Chondrocyte (in vitro differentiated cells): ENCODE data around the gene EML4. TPM values are rescaled to one million over a fixed set of nuclear protein-coding genes. Genes with fewer than 3 reads are reported as not detected.

Experiments
- DNase-seq: peaks from one replicate; pipeline ENCODE4 v3.0.0; 2021; ENCODE audit warnings: mixed read lengths, low spot score
- H3K27ac Mint-ChIP-seq: one replicate; pipeline ENCODE4 v1.8.0; 2021; ENCODE audit warnings: mild to moderate bottlenecking, moderate library complexity, mixed read lengths; ENCODE audit not compliant: unreplicated experiment
- H3K27me3 Mint-ChIP-seq: 2 replicates; pipeline ENCODE4 v1.8.0; 2021; ENCODE audit warnings: low read depth, mixed read lengths
- H3K36me3 Mint-ChIP-seq: 2 replicates; pipeline ENCODE4 v1.8.0; 2021; ENCODE audit warnings: low read depth, mixed read lengths
- H3K4me1 Mint-ChIP-seq: 2 replicates; pipeline ENCODE4 v1.8.0; 2021; ENCODE audit warnings: low read depth, mild to moderate bottlenecking, mixed read lengths
- H3K4me3 Mint-ChIP-seq: one replicate; pipeline ENCODE4 v1.8.0; 2021; ENCODE audit warnings: mild to moderate bottlenecking, moderate library complexity, mixed read lengths; ENCODE audit not compliant: unreplicated experiment
- H3K9me3 Mint-ChIP-seq: 2 replicates; pipeline ENCODE4 v1.8.0; 2021; ENCODE audit warnings: low read depth, mixed read lengths
- total RNA-seq: library from RNA; stranded (reverse); gene quantifications from 3 replicates; pipeline ENCODE4 v1.2.1, GENCODE V29; 2021
- TF ChIP-seq, protein P1 (sequence below): fragments of 200-600 bp; sonication (generic); IDR thresholded peaks from 2 replicates; pipeline ENCODE4 v1.5.0; 2021; ENCODE audit warnings: antibody characterized with exemption, mild to moderate bottlenecking, moderate library complexity

The EML4 gene
- total RNA-seq, 1 donor from 2014 or later, result 50.0 TPM

DNA sequence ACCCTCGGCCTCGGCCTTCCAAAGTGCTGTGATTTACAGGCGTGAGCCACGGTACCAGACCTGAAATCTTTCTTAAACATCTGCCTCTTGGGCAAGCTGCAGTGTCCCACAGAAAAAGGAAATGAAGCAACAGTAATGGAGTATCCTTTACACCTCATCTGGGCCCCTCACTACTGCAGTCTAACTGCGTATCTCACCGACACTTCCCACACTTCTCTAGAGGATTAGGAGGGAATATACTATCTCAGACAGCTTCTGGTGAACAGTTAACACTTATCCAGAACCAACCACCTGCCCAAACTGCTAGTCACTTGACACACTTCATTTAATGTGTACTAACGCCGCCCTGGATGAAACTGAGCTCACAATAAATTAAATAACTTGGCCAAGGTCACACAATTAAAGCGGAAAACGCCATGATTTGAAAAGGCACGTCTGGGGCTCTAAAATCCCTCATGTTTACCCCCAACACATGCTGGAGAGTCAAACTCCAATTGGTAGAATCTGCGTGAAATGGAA lies 190.9 kb downstream of the EML4 start:
- TF ChIP-seq, protein P1, sequence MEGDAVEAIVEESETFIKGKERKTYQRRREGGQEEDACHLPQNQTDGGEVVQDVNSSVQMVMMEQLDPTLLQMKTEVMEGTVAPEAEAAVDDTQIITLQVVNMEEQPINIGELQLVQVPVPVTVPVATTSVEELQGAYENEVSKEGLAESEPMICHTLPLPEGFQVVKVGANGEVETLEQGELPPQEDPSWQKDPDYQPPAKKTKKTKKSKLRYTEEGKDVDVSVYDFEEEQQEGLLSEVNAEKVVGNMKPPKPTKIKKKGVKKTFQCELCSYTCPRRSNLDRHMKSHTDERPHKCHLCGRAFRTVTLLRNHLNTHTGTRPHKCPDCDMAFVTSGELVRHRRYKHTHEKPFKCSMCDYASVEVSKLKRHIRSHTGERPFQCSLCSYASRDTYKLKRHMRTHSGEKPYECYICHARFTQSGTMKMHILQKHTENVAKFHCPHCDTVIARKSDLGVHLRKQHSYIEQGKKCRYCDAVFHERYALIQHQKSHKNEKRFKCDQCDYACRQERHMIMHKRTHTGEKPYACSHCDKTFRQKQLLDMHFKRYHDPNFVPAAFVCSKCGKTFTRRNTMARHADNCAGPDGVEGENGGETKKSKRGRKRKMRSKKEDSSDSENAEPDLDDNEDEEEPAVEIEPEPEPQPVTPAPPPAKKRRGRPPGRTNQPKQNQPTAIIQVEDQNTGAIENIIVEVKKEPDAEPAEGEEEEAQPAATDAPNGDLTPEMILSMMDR, result no peak
- Mint-ChIP-seq H3K9me3 (no peaks in the 10 kb centered on the region), H3K4me3 (peak overlapping the region; percentile 78), H3K4me1 (peaks cover 49% of the 10 kb centered on the region), H3K27me3 (peaks cover 2% of the 10 kb centered on the region), H3K36me3 (peaks cover 5% of the 10 kb centered on the region), H3K27ac (peak overlapping the region; percentile 100)
- no peak for DNase-seq

GRCh38 chr2:42360493-42360889 lies 191.3 kb downstream of the EML4 start:
- TF ChIP-seq, protein P1, result no peak

GRCh38 chr2:42360890-42361727 lies 192.0 kb downstream of the EML4 start, which contains the start of gene COX7A2L:
TSS of gene COX7A2L (minus strand) at chr2:42361217. CDS start at chr2:42361161, 56 bp downstream.
- H3K27ac Mint-ChIP-seq, result peak within 1 kb of the TSS; percentile 100
- DNase-seq, result peak; percentile 98
- H3K9me3 Mint-ChIP-seq, result no peaks in the 10 kb centered on the region
- H3K36me3 Mint-ChIP-seq, result peaks cover 3% of the 10 kb centered on the region
- H3K4me3 Mint-ChIP-seq, result peak within 1 kb of the TSS; percentile 78
- TF ChIP-seq, protein P1, result peak; percentile 76
- H3K27me3 Mint-ChIP-seq, result peaks cover 2% of the 10 kb centered on the region
- H3K4me1 Mint-ChIP-seq, result peaks cover 43% of the 10 kb centered on the region

More at GRCh38 chr2:42360493-42360889, 191.3 kb downstream of the EML4 start:
- DNase-seq, result no peak
- peak overlapping the region; percentile 78 for H3K4me3 Mint-ChIP-seq
- no peaks in the 10 kb centered on the region for H3K9me3 Mint-ChIP-seq
- peaks cover 46% of the 10 kb centered on the region for H3K4me1 Mint-ChIP-seq
- peak overlapping the region; percentile 100 for H3K27ac Mint-ChIP-seq
- peaks cover 5% of the 10 kb centered on the region for H3K36me3 Mint-ChIP-seq
- peaks cover 2% of the 10 kb centered on the region for H3K27me3 Mint-ChIP-seq

DNA sequence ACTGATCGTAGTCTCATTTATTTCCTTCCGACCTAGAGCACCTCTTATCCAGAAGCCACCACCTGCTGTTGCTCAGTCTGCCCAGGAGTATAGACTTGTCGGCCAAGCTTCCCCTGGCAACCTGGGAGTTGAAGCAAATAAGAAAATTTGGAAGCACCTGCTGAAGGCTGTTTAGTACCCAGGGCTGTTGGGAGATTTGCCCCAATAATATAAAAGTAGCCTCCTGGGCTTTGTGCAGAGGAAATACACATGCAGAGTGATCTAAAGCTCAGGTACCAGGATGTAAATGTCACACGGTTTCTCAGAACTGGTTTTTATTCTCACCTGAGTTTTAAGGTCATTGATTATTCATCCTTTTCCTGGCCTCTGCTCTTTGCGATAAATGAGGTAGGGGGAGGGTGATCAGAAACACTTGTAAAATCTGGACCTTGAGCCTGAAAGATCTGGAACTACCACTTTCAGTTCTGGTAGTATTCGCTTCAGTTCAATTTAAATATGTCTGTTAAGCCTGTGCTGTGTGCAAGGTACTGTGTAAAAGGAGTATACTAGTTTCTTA lies 192.7 kb downstream of the EML4 start:
- peaks cover 41% of the 10 kb centered on the region for H3K4me1 Mint-ChIP-seq
- peak overlapping the region; percentile 78 for H3K4me3 Mint-ChIP-seq
- H3K9me3 Mint-ChIP-seq, result no peaks in the 10 kb centered on the region
- TF ChIP-seq, protein P1, result peak; percentile 58
- peaks cover 1% of the 10 kb centered on the region for H3K36me3 Mint-ChIP-seq
- no peak for DNase-seq
- peak overlapping the region; percentile 100 for H3K27ac Mint-ChIP-seq
- peaks cover 2% of the 10 kb centered on the region for H3K27me3 Mint-ChIP-seq

DNA sequence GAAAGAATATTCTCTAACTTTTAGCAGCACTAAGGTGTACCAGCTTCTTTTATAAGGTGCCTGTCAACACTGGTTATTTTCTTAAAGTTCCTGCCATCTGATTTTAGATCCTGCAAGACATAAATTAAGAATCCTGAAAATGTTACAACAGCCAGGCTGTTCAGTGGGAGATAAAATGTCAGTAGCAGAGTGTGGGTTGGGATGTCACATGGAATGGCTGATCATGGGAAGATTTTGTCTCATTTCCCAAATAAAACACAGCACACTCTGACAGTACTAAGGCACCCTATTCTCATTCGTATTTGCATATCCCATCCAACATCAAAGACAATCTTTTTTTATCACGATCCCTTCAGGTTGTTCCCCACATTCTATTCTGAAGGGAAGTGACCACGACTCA lies 194.3 kb downstream of the EML4 start:
- Mint-ChIP-seq H3K27me3 (peaks cover 2% of the 10 kb centered on the region), H3K36me3 (no peaks in the 10 kb centered on the region), H3K27ac (no peak overlapping the region)

More for the DNA sequence above, 194.3 kb downstream of the EML4 start:
- peaks cover 32% of the 10 kb centered on the region for H3K4me1 Mint-ChIP-seq
- TF ChIP-seq, protein P1, result no peak
- H3K9me3 Mint-ChIP-seq, result no peaks in the 10 kb centered on the region
- H3K4me3 Mint-ChIP-seq, result no peak overlapping the region
- no peak for DNase-seq
